Endothelial cell of umbilical vein (primary cell): ENCODE data around the gene C10orf71. TPM values are rescaled to one million over a fixed set of nuclear protein-coding genes. Genes with fewer than 3 reads are reported as not detected.

Experiments
- BruUV-seq: library from RNA; stranded (reverse); fragments of 400-500 nt; replicated peaks from 2 replicates; lab custom pipeline; 2021; lab: Mats Ljungman, UMichigan
- CTCF ChIA-PET: fragments of 300-600, 350-600 bp; sonication (Branson Sonifier 250); formaldehyde crosslinking; loops from one replicate; lab custom pipeline; 2021; ENCODE audit warnings: antibody characterized with exemption, inconsistent platforms; lab: Charles Lee
- POLR2A ChIA-PET: fragments of 300-600, 350-600 bp; sonication (Branson Sonifier 250); formaldehyde crosslinking; loops from one replicate; lab custom pipeline; 2021; ENCODE audit warnings: antibody characterized with exemption, inconsistent platforms; lab: Charles Lee
- DNase-seq: peaks from one replicate; pipeline ENCODE4 v3.0.0-alpha.2; 2011; ENCODE audit warnings: low read depth, low spot score
- FAIRE-seq: peaks from 2 replicates; lab custom pipeline; 2011; peaks lifted over from hg19 to GRCh38; lab: Jason Lieb, UNC
- H2AFZ ChIP-seq: 2 replicates; pipeline ENCODE4 v1.6.0; 2012; ENCODE audit warnings: low read depth, low read length, control low read depth, inconsistent platforms
- H3K27ac ChIP-seq: 2 replicates; pipeline ENCODE4 v1.5.1; 2011; ENCODE audit warnings: low read depth, mild to moderate bottlenecking, control low read depth, low read length, moderate library complexity; ENCODE audit not compliant: insufficient read depth
- H3K27me3 ChIP-seq, 2 experiments: 2 replicates each; pipeline versions ENCODE4 v1.6.0 to v1.6.1; 2011; ENCODE audit warnings: low read length in 2 of 2, mixed read lengths in 1 of 2; ENCODE audit not compliant: control insufficient read depth in 2 of 2, insufficient read depth in 2 of 2
- H3K36me3 ChIP-seq, 2 experiments: 2 replicates in 1 of 2; 3 replicates in 1 of 2; pipeline ENCODE4 v1.5.1; 2011; ENCODE audit warnings: low read length in 2 of 2, mild to moderate bottlenecking in 1 of 2, moderate library complexity in 1 of 2; ENCODE audit not compliant: control insufficient read depth in 2 of 2, insufficient read depth in 2 of 2; ENCODE audit errors: extremely low read depth in 1 of 2
- H3K4me1 ChIP-seq: 3 replicates; pipeline ENCODE4 v1.5.1; 2011; ENCODE audit warnings: mild to moderate bottlenecking, low read length; ENCODE audit not compliant: control insufficient read depth, insufficient read depth; ENCODE audit errors: extremely low read depth
- H3K4me2 ChIP-seq: 2 replicates; pipeline ENCODE4 v1.6.1; 2011; ENCODE audit warnings: low read length, control low read depth, mixed read lengths; ENCODE audit not compliant: insufficient read depth
- H3K4me3 ChIP-seq, 3 experiments: fragments of 200-600 bp in 1 of 3; sonication (generic), shearing (Covaris generic) in 1 of 3; replicated peaks in 1 of 3; 2 replicates each; pipeline ENCODE4 v1.5.1; 2011 to 2016; ENCODE audit warnings: control low read depth in 3 of 3, low read length in 3 of 3, mild to moderate bottlenecking in 2 of 3, inconsistent platforms in 1 of 3, low read depth in 1 of 3, moderate library complexity in 1 of 3; ENCODE audit not compliant: insufficient read depth in 1 of 3
- H3K79me2 ChIP-seq: 2 replicates; pipeline ENCODE4 v1.6.0; 2012; ENCODE audit warnings: low read length, inconsistent platforms; ENCODE audit not compliant: control insufficient read depth, insufficient read depth
- H3K9ac ChIP-seq: replicated peaks from 2 replicates; pipeline ENCODE3; 2011; ENCODE audit warnings: low read length, control low read depth; ENCODE audit not compliant: insufficient read depth; ENCODE audit errors: extremely low read depth
- H3K9me1 ChIP-seq: replicated peaks from 3 replicates; pipeline ENCODE4 v1.6.0; 2011; ENCODE audit warnings: mild to moderate bottlenecking, low read length; ENCODE audit not compliant: control insufficient read depth, insufficient read depth; ENCODE audit errors: extremely low read depth
- H3K9me3 ChIP-seq: replicated peaks from 2 replicates; pipeline ENCODE4 v1.5.1; 2012; ENCODE audit warnings: low read length, inconsistent platforms; ENCODE audit not compliant: control insufficient read depth, insufficient read depth
- H4K20me1 ChIP-seq: replicated peaks from 2 replicates; pipeline ENCODE3; 2011; ENCODE audit warnings: mild to moderate bottlenecking, low read length; ENCODE audit not compliant: control insufficient read depth, insufficient read depth; ENCODE audit errors: extremely low read depth
- FOS ChIP-seq: IDR thresholded peaks from 2 replicates; pipeline ENCODE4 v1.6.1; 2011; ENCODE audit warnings: mild to moderate bottlenecking, low read length, moderate library complexity, borderline replicate concordance; ENCODE audit not compliant: insufficient read depth
- GATA2 ChIP-seq: IDR thresholded peaks from 2 replicates; pipeline ENCODE4 v1.7.0; 2011; ENCODE audit warnings: low read depth, mild to moderate bottlenecking, moderate library complexity, mixed read lengths, low read length; ENCODE audit not compliant: insufficient read length, insufficient read depth
- JUN ChIP-seq: IDR thresholded peaks from 2 replicates; pipeline ENCODE4 v1.6.1; 2011; ENCODE audit warnings: borderline replicate concordance, low read depth; ENCODE audit not compliant: insufficient read length, insufficient read depth
- dilution Hi-C: fragments of 300-500 bp; cut with MboI; formaldehyde crosslinking; loops from one replicate; pipeline ENCODE4 v1.15.0; 2019; ENCODE audit warnings: low sequenced_read_pairs; ENCODE audit not compliant: extremely low pct_ligation_motif_present
- intact Hi-C: fragments of 100-400 bp; cut with micrococcal nuclease; formaldehyde crosslinking; loops from one replicate; pipeline ENCODE4 v1.10.0; 2022
- polyA plus RNA-seq, 4 experiments: library from polyadenylated mRNA; depleted of rRNA in 3 of 4; stranded (reverse) in 3 of 4; unstranded in 1 of 4; fragments of >200 nt; gene quantifications; 2 replicates each; pipeline versions ENCODE4 v1.2.1 to v1.2.3, GENCODE V29; 2011 to 2012; ENCODE audit warnings: missing spikeins in 1 of 4
- total RNA-seq: library from RNA; stranded (reverse); gene quantifications from 2 replicates; pipeline ENCODE4 v1.2.3, GENCODE V29; 2021
- TF ChIP-seq, protein P1 (sequence below), 2 donors: IDR thresholded peaks; 1 replicate in 1 of 2; 2 replicates in 1 of 2; pipeline ENCODE4 v1.5.1; 2011; ENCODE audit warnings: low read length in 2 of 2, mild to moderate bottlenecking in 2 of 2, moderate library complexity in 2 of 2, control low read depth in 1 of 2, inconsistent platforms in 1 of 2, low read depth in 1 of 2; ENCODE audit not compliant: insufficient read depth in 1 of 2; ENCODE audit errors: extremely low read depth in 1 of 2

C10orf71 gene
- total and polyA plus RNA-seq, 2 donors (not counting 3 experiments of a cell fraction or from before 2014, with no cell fraction given): not detected

DNA sequence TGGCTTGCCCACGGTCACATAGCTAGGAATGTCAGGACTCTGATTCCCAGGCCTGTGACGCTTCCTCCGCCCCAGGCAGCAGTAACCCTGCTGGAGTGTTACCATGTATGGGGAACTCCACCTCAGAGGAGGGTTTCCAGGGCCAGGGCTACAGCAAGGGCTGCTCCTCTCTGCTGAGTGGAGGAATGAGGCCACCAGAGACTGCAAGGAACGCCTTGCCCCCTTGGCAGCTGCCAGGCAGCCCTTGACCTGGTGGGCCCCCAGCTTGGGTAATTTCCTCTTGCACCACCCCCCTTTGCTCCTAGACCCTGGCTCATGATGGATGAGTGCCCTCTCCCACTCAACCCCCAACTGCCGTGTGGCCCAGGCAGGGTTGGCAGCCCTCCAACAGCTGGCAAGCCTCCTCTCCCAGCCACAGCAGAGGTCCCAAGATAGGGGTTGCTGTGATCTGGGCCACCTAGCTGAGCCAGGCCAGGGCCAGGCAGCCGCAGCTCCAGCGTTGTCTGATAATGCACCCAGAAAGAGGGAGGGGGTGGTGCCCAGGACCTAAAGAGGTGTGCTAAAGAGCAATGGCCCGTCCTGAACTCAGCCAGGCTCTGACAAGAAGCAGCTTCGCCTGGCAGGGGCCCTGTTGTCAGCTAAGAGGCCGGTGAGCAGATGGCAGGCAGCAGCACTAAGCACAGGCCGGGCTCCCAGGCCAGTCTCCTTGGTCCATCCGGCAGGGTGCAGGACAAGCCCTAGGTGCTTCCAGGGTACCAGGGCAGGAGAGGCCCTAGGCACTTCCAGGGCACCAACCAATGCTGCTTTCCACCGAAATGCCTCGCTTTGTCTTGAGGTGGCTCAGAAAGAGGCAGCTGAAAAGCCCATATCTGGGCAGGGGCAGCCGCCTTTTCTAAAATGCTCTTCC is 61.6 kb downstream of the C10orf71 start:
- CTCF ChIA-PET: interaction anchor here (1.5 to 1.8 kb wide), 2 partner anchors 12 to 47 kb away, joined by 3 to 4 read pairs; no protein-coding TSS in a partner anchor
- H3K4me2 ChIP-seq: no peak overlapping the region
- dilution Hi-C loops: no loop called here

More for the DNA sequence above, 61.6 kb downstream of the C10orf71 start:
- Histone ChIP-seq H2AFZ (no peak overlapping the region), H3K4me1 (no peaks in the 10 kb centered on the region), H3K79me2 (no peaks in the 10 kb centered on the region), H3K27me3 (peaks cover 0 to 1% of the 10 kb centered on the region in 2 experiments), H3K9me3 (no peaks in the 10 kb centered on the region), H3K9ac (no peak overlapping the region), H4K20me1 (no peaks in the 10 kb centered on the region), H3K36me3 (no peaks in the 10 kb centered on the region), H3K27ac (no peak overlapping the region), H3K4me3 (no peak overlapping the region), H3K9me1 (no peaks in the 10 kb centered on the region)
- BruUV-seq: no TSS peak
- no peak for FAIRE-seq
- POLR2A ChIA-PET: no interaction called here
- TF ChIP-seq GATA2: no peak
- no peak for TF ChIP-seq FOS
- TF ChIP-seq, protein P1, sequence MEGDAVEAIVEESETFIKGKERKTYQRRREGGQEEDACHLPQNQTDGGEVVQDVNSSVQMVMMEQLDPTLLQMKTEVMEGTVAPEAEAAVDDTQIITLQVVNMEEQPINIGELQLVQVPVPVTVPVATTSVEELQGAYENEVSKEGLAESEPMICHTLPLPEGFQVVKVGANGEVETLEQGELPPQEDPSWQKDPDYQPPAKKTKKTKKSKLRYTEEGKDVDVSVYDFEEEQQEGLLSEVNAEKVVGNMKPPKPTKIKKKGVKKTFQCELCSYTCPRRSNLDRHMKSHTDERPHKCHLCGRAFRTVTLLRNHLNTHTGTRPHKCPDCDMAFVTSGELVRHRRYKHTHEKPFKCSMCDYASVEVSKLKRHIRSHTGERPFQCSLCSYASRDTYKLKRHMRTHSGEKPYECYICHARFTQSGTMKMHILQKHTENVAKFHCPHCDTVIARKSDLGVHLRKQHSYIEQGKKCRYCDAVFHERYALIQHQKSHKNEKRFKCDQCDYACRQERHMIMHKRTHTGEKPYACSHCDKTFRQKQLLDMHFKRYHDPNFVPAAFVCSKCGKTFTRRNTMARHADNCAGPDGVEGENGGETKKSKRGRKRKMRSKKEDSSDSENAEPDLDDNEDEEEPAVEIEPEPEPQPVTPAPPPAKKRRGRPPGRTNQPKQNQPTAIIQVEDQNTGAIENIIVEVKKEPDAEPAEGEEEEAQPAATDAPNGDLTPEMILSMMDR (IDR thresholded peaks at IDR 0.05; ENCODE audit: extremely low read depth in 1 of 2, insufficient read depth in 1 of 2, low read depth in 1 of 2, low read length in 2 of 2): no peak
- no peak for TF ChIP-seq JUN
- no peak for DNase-seq
- intact Hi-C loops: no loop called here
